ENCODE results near the gene STARD13.

GRCh38 chr13:33083054-33083453 lies 202.5 kb downstream of the STARD13 start:
- TF ChIP-seq GATA3 (IDR thresholded peaks at IDR 0.05; ENCODE audit: low read depth, low read length): no peak
- no peak for TF ChIP-seq GATA2 (IDR thresholded peaks at IDR 0.05; ENCODE audit: low read depth, low read length)
